ENCODE measurements around the gene LPAR1. TPM values are rescaled to one million over a fixed set of nuclear protein-coding genes. Genes with fewer than 3 reads are reported as not detected.

The LPAR1 gene
- total and polyA plus RNA-seq, 10 of the 15 experiments (the other 5 are each of a cell fraction or from before 2014, with no cell fraction given) = 3.3 to 12.9 (median 8.4) TPM

GRCh38 chr9:110968096-110968495, 70.2 kb downstream of the LPAR1 start:
- H3K79me2 ChIP-seq (ENCODE audit: control insufficient read depth, insufficient read depth, low read length) = no peaks in the 10 kb centered on the region
- ChIA-PET SMC1A (ENCODE audit: uncharacterized antibody, unreplicated experiment) (interaction anchor here (0.8 to 1.8 kb wide), 6 partner anchors 9 to 68 kb away, joined by 3 to 9 read pairs (median 4); no protein-coding TSS in a partner anchor), POLR2A (interaction anchor here (1.3 to 1.5 kb wide), 3 partner anchors 9 to 17 kb away, joined by 3 to 6 read pairs (median 4); no protein-coding TSS in a partner anchor), RAD21 (ENCODE audit: unreplicated experiment) (interaction anchor here (1.0 to 1.6 kb wide), 3 partner anchors 9 to 149 kb away, joined by 3 to 7 read pairs (median 3); no protein-coding TSS in a partner anchor), CTCF (interaction anchor here (1.1 to 2.1 kb wide), 5 partner anchors 10 to 33 kb away, joined by 3 to 6 read pairs (median 4); no protein-coding TSS in a partner anchor)
- H3K27ac ChIP-seq (ENCODE audit: control insufficient read depth, insufficient read depth) = no peak overlapping the region
- H3K9me3 ChIP-seq (replicated peaks; ENCODE audit: control insufficient read depth, insufficient read depth, low read length) = no peaks in the 10 kb centered on the region
- no peak for TF ChIP-seq ZNF24 (IDR thresholded peaks at IDR 0.05)
- no peak for TF ChIP-seq HDGF (IDR thresholded peaks at IDR 0.05)
- TF ChIP-seq E4F1 (IDR thresholded peaks at IDR 0.05; ENCODE audit: borderline replicate concordance, partially characterized antibody) = no peak
- TF ChIP-seq IKZF1 (conservative IDR thresholded peaks at IDR 0.05) = no peak
- no peak for TF ChIP-seq MEF2A (IDR thresholded peaks at IDR 0.05; ENCODE audit: insufficient read depth, low read depth, low read length)
- no peak for TF ChIP-seq GATAD2B (conservative IDR thresholded peaks at IDR 0.05; ENCODE audit: low read depth)
- no peak for TF ChIP-seq NBN (IDR thresholded peaks at IDR 0.05)
- TF ChIP-seq ZZZ3 (IDR thresholded peaks at IDR 0.05; ENCODE audit: control insufficient read depth, insufficient read length, low read depth) = no peak
- TF ChIP-seq RCOR1 (conservative IDR thresholded peaks at IDR 0.05; ENCODE audit: low read depth, low read length) = no peak
- no peak for TF ChIP-seq POLR2A (IDR thresholded peaks at IDR 0.05; ENCODE audit: low read depth, low read length)
- TF ChIP-seq NFYB (IDR thresholded peaks at IDR 0.05; ENCODE audit: insufficient read depth, low read depth, low read length) = no peak
- no peak for TF ChIP-seq MYB (IDR thresholded peaks at IDR 0.05; ENCODE audit: borderline replicate concordance, low read depth, low read length)
- TF ChIP-seq SREBF2 (IDR thresholded peaks at IDR 0.05; ENCODE audit: low read length) = no peak
- TF ChIP-seq BMI1 (IDR thresholded peaks at IDR 0.05; ENCODE audit: borderline replicate concordance) = no peak
- TF ChIP-seq KAT2A (conservative IDR thresholded peaks at IDR 0.05; ENCODE audit: control insufficient read depth, low read depth, low read length) = no peak
- TF ChIP-seq PAX8 (IDR thresholded peaks at IDR 0.05) = no peak
- no peak for TF ChIP-seq RELA (IDR thresholded peaks at IDR 0.05; ENCODE audit: borderline replicate concordance, partially characterized antibody)
- 38% methylated on average over 4 of the region's 4 CpGs for WGBS (ENCODE audit: insufficient coverage, insufficient replicate concordance, low lambda C conversion rate, missing lambda C conversion rate)
- intact Hi-C loops (cut with micrococcal nuclease; ENCODE audit: unreplicated experiment) = no loop called here
- no peak overlapping the region for H3K9ac ChIP-seq (ENCODE audit: control insufficient read depth, insufficient read depth, low read length)
- no peak overlapping the region for H3K4me3 ChIP-seq
- H2AFZ ChIP-seq (ENCODE audit: control insufficient read depth, low read depth, low read length) = no peak overlapping the region
- H3K4me2 ChIP-seq (ENCODE audit: control insufficient read depth, insufficient read depth) = no peak overlapping the region
- no TSS peak for BruUV-seq (replicated peaks)
- ATAC-seq = no peak
- FAIRE-seq = no peak
- H3K36me3 ChIP-seq (ENCODE audit: control insufficient read depth in 2 of 2, insufficient read depth in 2 of 2, low read length in 1 of 2) = no peaks in the 10 kb centered on the region
- DNase-seq (ENCODE audit: low read depth, low spot score) = no peak
- H4K20me1 ChIP-seq (ENCODE audit: control insufficient read depth, insufficient read depth) = no peaks in the 10 kb centered on the region
- in situ Hi-C loops (cut with MboI) = no loop called here
- no peaks in the 10 kb centered on the region for H3K4me1 ChIP-seq (ENCODE audit: control insufficient read depth, insufficient read depth, low read length)
- no peaks in the 10 kb centered on the region for H3K27me3 ChIP-seq (replicated peaks in 1 of 2; ENCODE audit: control insufficient read depth in 2 of 2, insufficient read depth in 2 of 2, low read length in 1 of 2)

Data from GM12878 (cell line).